EL (cell line): Measurements from ENCODE around the gene SERF2.
"Not testable (repeated sequence)": the region's sequence is repeated elsewhere in the genome, so short reads cannot be mapped to it uniquely, and the experiment has no call there.

Experiments used
- DNase-seq: peaks from one replicate; pipeline ENCODE4 v3.0.0-alpha.2; 2016

Gene SERF2

DNA sequence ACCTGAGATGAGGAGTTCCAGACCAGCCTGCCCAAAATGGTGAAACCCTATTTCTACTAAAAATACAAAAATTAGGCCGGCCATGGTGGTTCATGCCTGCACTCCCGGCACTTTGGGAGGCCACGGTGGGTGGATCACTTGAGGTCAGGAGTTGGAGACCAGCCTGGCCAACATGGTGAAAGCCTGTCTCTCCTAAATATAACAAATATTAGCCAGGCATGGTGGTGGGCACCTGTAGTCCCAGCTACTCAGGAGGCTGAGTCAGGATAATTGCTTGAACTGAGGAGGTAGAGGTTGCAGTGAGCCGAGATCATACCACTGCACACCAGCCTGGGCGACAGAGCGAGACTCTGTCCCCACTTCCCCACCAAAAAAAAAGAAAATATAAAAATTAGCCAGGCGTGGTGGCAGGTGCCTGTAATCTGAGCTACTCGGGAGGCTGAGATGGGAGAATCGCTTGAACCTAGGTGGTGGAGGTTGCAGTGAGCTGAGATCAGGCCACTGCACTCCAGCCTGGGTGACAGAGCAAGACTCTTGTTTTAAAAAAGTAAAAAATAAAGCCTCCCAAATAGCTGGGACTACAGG is 38.7 kb downstream of the SERF2 start:
- not testable (repeated sequence) for DNase-seq

DNA sequence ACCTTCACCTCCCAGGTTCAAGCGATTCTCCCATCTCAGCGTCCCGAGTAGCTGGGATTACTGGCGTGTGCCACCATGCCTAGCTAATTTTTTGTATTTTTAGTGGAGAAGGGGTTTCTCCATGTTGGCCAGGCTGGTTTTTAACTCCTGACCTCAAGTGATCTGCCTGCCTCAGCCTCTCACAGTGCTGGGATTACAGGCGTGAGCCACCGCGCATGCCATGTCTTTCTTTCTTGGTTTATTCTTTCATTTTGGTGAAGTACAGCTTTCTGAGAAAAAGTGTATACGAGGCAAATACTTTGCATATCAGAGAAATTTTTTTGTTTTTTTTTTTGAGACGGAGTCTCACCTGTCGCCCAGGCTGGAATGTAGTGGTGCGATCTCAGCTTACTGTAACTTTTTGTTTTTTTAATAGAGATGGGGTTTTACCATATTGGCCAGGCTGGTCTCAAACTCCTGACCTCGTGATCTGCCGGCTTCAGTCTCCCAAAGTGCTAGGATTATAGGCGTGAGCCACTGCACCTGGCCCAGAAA is 39.5 kb downstream of the SERF2 start:
- not testable (repeated sequence) for DNase-seq

DNA sequence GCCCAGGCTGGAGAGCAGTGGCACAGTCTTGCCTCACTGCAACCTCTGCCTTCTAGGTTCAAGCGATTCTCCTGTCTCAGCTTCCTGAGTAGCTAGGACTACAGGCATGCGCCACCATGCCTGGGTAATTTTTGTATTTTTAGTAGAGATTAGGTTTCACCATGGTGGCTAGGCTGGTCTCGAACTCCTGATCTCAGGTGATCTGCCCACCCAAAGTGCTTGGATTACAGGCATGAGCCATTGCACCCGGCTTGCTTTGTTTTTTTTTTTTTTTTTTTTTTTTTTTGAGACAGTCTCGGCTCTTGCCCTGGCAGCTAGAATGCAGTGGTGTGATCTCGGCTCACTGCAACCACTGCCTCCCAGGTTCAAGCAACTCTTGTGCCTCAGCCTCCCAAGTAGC is 40.4 kb downstream of the SERF2 start:
- DNase-seq: not testable (repeated sequence)

GRCh38 chr15:43845421-43845820 is 53.3 kb downstream of the SERF2 start:
- DNase-seq: peak; percentile 10
